NCI-H1105 (cell line): ENCODE results near the gene CCSER1.
"Not testable (repeated sequence)": the region's sequence is repeated elsewhere in the genome, so short reads cannot be mapped to it uniquely, and the experiment has no call there.

ENCODE experiments used
- DNase-seq: peaks from one replicate; lab custom pipeline; 2025; lab: John Stamatoyannopoulos, UW

The CCSER1 gene

GRCh38 chr4:91284480-91284879 is 1157.3 kb downstream of the CCSER1 start:
- no peak for DNase-seq

DNA sequence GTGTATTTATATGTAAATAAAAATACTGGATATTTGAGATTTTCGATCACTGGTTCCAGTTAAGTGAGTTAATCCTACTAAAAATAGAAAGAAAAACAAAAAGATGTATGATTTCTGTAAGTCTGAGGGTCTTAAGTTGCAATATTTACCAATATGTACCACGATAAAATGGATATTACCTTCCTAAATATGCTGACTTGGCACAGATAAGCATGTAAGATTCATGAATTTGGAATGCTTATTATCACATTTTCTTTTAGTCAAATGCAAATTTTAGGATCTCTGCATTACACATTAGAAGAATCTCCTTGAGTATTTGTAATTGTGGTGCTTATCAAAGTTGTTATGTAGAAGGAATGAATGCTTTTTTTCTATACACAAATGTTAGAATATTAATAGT is 1158.3 kb downstream of the CCSER1 start:
- DNase-seq = no peak

GRCh38 chr4:91288702-91289311 is 1161.6 kb downstream of the CCSER1 start:
- peak; percentile 1 for DNase-seq

- no peak for DNase-seq
Observed at GRCh38 chr4:91298156-91298700, 1171.0 kb downstream of the CCSER1 start.

- no peak for DNase-seq
Observed at GRCh38 chr4:91298824-91299223, 1171.6 kb downstream of the CCSER1 start.

DNA sequence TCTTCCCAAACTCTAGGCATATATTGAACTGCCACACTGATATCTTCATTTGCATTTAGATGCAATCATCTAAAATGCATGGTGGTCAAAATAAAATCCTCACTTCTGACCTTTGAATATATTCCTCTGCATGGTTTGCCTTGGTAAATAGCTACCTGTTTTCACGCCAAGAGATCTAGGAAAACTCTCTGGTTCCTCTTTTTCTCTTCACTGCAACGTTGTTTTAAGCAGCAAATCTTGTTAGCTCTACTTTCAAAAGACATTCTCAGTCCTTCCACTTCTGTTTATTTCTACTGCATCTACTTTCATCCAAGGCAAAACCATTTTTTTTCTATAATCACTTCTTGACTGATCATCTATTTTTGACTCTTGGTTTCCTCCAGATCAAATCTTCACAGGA is 1174.9 kb downstream of the CCSER1 start:
- no peak for DNase-seq

GRCh38 chr4:91304292-91304691 is 1177.1 kb downstream of the CCSER1 start:
- no peak for DNase-seq

- no peak for DNase-seq
Observed at GRCh38 chr4:91317434-91317833, 1190.2 kb downstream of the CCSER1 start.

DNA sequence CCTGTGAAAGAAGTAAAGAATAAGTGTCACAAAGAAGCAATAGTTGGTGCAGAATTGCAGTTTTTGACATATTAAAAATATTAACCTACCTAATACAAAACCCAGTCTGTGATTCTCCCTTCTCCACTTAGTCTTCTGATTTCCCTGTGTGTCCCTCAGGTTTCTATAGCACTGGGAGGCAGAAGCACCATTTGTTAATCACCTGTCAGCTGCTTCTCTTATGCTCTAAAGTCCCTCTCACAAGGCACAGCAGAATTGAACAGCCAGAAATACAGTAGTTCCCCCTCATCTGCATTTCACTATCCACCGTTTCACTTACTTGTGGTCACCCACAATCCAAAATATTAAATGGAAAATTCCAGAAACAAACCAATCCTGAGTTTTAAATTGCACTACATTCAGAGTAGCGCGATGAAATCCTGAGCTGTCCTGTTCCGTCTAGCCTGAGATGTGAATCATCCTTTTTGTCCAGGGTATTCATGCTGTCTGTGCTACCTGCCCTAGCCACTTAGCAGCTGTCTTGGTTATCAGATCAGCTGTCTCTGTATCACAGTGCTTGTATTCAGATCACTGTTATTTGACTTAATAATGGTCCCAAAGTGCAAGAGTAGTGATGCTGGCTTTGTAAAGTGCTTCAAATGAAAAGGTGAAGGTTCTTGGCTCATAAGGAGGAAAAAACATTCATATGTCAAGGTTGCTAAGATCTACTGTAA is 1192.5 kb downstream of the CCSER1 start:
- DNase-seq = peak; percentile 16

- no peak for DNase-seq
Observed at GRCh38 chr4:91322961-91323360, 1195.8 kb downstream of the CCSER1 start.

- no peak for DNase-seq
Observed at GRCh38 chr4:91325495-91325894, 1198.3 kb downstream of the CCSER1 start.

DNA sequence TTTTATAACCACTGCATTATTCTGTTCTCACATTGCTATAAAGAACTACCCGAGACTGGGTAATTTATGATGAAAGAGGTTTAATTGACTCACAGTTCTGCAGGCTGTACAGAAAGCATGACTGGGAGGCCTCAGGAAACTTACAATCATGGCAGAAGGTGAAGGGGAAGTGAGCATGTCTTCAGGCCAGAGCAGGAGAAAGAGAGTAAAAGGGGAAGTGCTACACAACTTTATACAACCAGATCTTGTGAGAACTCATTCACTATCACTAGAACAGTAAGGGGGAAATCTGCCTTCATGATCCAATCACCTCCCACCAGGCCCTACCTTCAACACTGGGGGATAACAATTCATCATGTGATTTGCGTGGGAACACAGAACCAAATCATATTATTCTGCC is 1199.0 kb downstream of the CCSER1 start:
- not testable (repeated sequence) for DNase-seq

DNA sequence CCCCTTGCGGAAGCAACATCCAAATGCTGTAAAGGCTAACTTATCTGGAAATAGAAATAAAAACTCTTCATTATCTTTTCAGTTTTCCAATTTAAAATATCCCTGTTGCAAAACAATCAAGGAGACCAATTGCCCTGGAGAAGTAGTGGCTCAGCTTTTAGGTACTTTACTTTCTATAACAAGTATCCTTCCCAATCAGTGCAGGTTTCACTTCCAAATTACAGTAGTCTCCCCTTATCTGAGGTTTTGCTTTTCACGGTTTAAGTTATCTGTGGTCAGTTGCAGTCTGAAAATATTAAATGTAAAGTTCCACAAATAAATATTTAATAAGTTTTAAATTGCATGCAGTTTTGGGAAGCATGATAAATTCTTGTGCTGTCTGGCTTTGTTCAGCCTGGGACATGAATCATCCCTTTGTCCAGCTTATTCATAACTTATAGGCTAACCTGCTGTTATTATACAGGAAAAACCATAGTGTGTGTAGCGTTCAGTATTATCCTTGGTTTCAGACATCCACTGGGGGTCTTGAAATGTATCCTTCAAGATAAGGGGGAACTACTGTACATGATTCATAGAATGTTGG is 1203.5 kb downstream of the CCSER1 start:
- DNase-seq = no peak

DNA sequence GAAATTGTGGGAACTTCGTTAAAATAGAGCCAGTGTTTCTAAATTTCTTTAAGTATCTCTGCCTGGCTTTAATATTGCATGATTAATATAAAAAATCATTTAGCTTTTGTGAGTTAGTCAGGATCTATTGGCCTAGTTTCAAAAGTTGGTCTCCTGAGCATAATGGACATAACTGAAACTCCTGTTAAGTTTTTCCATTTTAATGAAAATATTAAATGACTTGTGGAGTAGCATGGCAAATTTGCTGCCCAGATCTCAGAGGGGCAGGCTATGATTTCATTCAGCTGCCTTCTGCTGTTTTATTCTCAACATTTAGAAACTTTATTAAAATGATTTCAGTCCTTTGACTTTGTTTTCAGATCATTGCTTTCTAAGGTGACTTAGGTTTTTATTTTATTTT is 1213.6 kb downstream of the CCSER1 start:
- DNase-seq = no peak

- no peak for DNase-seq
Observed at GRCh38 chr4:91345632-91346031, 1218.4 kb downstream of the CCSER1 start.

DNA sequence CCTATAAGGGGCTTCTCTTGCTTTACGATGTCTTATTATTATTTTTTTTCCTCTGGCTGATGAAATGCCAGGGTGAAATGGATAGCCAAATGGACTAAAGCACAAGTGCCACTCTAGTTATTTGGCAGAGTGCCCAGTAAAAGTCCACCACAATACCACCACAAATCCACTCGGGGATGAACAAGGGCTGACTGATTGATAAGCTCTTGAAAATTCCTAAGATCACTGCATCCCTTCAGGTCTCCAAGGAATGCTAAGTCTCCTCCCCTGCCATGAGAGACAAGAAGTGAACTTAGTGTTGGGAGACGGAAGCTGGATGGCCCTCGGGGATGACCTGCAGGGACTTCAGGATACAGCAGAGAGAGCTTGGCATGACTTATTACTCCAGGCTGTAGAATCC is 1229.3 kb downstream of the CCSER1 start:
- not testable (repeated sequence) for DNase-seq

DNA sequence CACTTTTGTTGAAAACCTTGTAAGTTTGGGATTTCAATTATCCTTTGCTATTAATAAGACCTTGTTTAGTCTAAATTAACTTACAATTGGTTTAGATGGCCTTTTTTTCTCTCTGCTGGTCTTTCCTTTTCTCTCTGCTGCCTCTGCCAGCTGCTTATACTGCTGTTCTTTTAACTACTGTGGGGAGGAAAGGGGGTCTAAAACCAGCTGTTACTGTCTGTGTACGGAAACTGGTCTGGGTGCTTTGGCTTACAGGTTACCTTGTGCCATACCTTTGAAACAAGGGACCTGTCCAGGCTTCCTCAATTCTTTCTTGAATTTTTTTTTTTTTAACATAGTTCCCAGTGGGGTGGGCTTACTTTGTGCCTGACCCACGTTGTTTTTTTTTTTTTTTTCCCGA is 1230.8 kb downstream of the CCSER1 start:
- DNase-seq = not testable (repeated sequence)

DNA sequence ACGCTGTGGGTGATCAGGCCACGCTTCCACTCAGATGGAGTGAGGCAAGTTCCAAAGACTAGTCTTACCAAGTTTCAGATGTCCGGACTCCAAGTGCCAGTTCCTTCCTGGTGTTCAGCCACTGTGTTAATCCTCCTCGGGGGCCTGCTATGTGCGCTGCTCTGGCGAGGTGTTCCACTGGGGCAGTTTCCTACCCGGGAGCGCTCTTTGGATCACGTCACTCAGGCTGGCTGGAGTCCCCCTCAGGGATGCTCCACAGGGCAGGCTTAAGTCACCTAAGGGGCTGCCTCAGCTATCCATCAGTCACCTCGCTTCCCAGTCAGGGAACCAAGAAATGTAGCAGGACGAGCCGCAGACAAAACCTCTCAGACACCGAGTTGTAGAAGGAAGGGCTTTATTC is 1231.4 kb downstream of the CCSER1 start:
- DNase-seq = not testable (repeated sequence)

- no peak for DNase-seq
Observed at GRCh38 chr4:91359041-91360031, 1232.1 kb downstream of the CCSER1 start.

GRCh38 chr4:91362125-91362524 is 1234.9 kb downstream of the CCSER1 start:
- DNase-seq = no peak

DNA sequence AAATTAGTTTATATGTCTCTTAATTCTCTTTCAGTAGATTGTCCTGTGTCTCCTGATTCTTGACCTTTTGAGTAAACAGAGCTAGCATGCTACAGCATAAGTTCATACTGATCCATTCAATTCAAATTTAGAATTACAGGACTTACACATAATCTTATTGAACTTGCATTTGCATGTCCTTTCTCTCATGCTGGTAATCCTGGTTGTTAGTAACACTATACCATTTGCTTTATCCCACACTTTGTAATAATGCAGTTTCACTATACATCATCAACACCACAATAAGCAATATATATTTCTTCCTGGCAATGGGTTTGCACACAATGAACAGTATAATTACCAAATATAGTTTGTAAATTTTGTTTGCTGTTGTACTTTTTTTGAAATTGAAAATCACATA is 1239.4 kb downstream of the CCSER1 start:
- no peak for DNase-seq

- DNase-seq = no peak
Observed at GRCh38 chr4:91369116-91369515, 1241.9 kb downstream of the CCSER1 start.
